ENCODE results near the gene TET3. TPM values are rescaled to one million over a fixed set of nuclear protein-coding genes. Genes with fewer than 3 reads are reported as not detected.
A peak's percentile ranks its signal among the peaks of the same experiment; 100 is the strongest.

The TET3 gene
- polyA plus RNA-seq, 1 of the 3 experiments (the other 2 are of a cell fraction) = 1.6 TPM

GRCh38 chr2:74014813-74015212, 30.1 kb downstream of the TET3 start:
- Histone ChIP-seq H3K27ac (ENCODE audit: low read depth in 2 of 2, low read length in 1 of 2) (no peak overlapping the region), H3K9me2 (no peaks in the 10 kb centered on the region), H3K9ac (no peak overlapping the region), H3K36me3 (replicated peaks in 1 of 2; ENCODE audit: control insufficient read depth in 1 of 2, insufficient read depth in 2 of 2, low read length in 1 of 2) (no peaks in the 10 kb centered on the region), H3K4me1 (ENCODE audit: control insufficient read depth in 1 of 2, insufficient read depth in 2 of 2, low read depth in 1 of 2, low read length in 1 of 2) (peaks cover 0 to 11% of the 10 kb centered on the region in 2 experiments; a peak in 1 of 4 replicates), H3K9me3 (no peaks in the 10 kb centered on the region), H3K79me2 (ENCODE audit: insufficient read depth) (no peaks in the 10 kb centered on the region; the same call in 1 of the 2 replicates), H4K20me1 (ENCODE audit: insufficient read depth) (0 out of 2 replicates have a peak, but pooled peaks cover 4% of the 10 kb centered on the region), H3K27me3 (ENCODE audit: insufficient read depth) (no peaks in the 10 kb centered on the region), H2AFZ (ENCODE audit: low read depth) (no peak overlapping the region), H3F3A (replicated peaks; ENCODE audit: insufficient read depth) (peaks cover 5% of the 10 kb centered on the region), H3K4me3 (ENCODE audit: low read depth in 2 of 2, low read length in 1 of 2) (no peak overlapping the region), H3K4me2 (no peak overlapping the region)
- POLR2A ChIA-PET = no interaction called here
- TF ChIP-seq USF2 (IDR thresholded peaks at IDR 0.05; ENCODE audit: borderline replicate concordance, low read depth, low read length) = no peak
- no peak for TF ChIP-seq ELF1 (IDR thresholded peaks at IDR 0.05)
- no peak for TF ChIP-seq GABPA (IDR thresholded peaks at IDR 0.05; ENCODE audit: low read depth)
- no peak for TF ChIP-seq EP300 (IDR thresholded peaks at IDR 0.05; ENCODE audit: borderline replicate concordance in 1 of 2, low read depth in 1 of 2, low read length in 1 of 2)
- no peak for DNase-seq
- WGBS (ENCODE audit: low lambda C conversion rate) = 100% methylated on average over 3 of the region's 3 CpGs
- CTCF ChIA-PET = interaction anchor here (1.3 to 1.5 kb wide), 3 partner anchors 27 to 191 kb away, joined by 3 read pairs; no protein-coding TSS in a partner anchor

GRCh38 chr2:74017223-74017622, 32.5 kb downstream of the TET3 start:
- Histone ChIP-seq H3K9me2 (no peaks in the 10 kb centered on the region), H4K20me1 (ENCODE audit: insufficient read depth) (0 out of 2 replicates have a peak, but pooled peaks cover 8% of the 10 kb centered on the region), H3F3A (replicated peaks; ENCODE audit: insufficient read depth) (peaks cover 5% of the 10 kb centered on the region), H3K27me3 (ENCODE audit: insufficient read depth) (no peaks in the 10 kb centered on the region), H3K9ac (no peak overlapping the region), H3K4me2 (no peak overlapping the region), H3K27ac (ENCODE audit: low read depth in 2 of 2, low read length in 1 of 2) (no peak overlapping the region), H3K4me1 (ENCODE audit: control insufficient read depth in 1 of 2, insufficient read depth in 2 of 2, low read depth in 1 of 2, low read length in 1 of 2) (peaks cover 0 to 24% of the 10 kb centered on the region in 2 experiments; a peak in 1 of 4 replicates), H3K4me3 (ENCODE audit: low read depth in 2 of 2, low read length in 1 of 2) (no peak overlapping the region), H3K36me3 (replicated peaks in 1 of 2; ENCODE audit: control insufficient read depth in 1 of 2, insufficient read depth in 2 of 2, low read length in 1 of 2) (no peaks in the 10 kb centered on the region), H2AFZ (ENCODE audit: low read depth) (no peak overlapping the region), H3K9me3 (no peaks in the 10 kb centered on the region), H3K79me2 (ENCODE audit: insufficient read depth) (no peaks in the 10 kb centered on the region; the same call in 1 of the 2 replicates)
- no peak for TF ChIP-seq TCF12 (IDR thresholded peaks at IDR 0.05)
- no peak for TF ChIP-seq POLR2AphosphoS5 (IDR thresholded peaks at IDR 0.05; ENCODE audit: low read depth, low read length)
- TF ChIP-seq JUND (IDR thresholded peaks at IDR 0.05) = no peak
- no peak for TF ChIP-seq FOXJ3 (CRISPR knock-in tag; IDR thresholded peaks at IDR 0.05)
- TF ChIP-seq GATA2 (CRISPR knock-in tag; IDR thresholded peaks at IDR 0.05) = no peak
- POLR2A ChIA-PET = interaction anchor here (1.0 kb wide), 1 partner anchor 98 kb away, joined by 3 read pairs; no protein-coding TSS in a partner anchor
- WGBS (ENCODE audit: low lambda C conversion rate) = over 99% methylated on average over 3 of the region's 3 CpGs
- CTCF ChIA-PET = interaction anchor here (0.6 to 1.3 kb wide), 4 partner anchors 13 to 63 kb away, joined by 3 to 5 read pairs (median 3); no protein-coding TSS in a partner anchor
- DNase-seq = no peak

GRCh38 chr2:74019516-74019915, 34.8 kb downstream of the TET3 start:
- Histone ChIP-seq H3K4me2 (no peak overlapping the region), H3K79me2 (ENCODE audit: insufficient read depth) (no peaks in the 10 kb centered on the region; the same call in 1 of the 2 replicates), H3K9me2 (no peaks in the 10 kb centered on the region), H3K27ac (ENCODE audit: low read depth in 2 of 2, low read length in 1 of 2) (no peak overlapping the region; a peak in 1 of 4 replicates), H2AFZ (ENCODE audit: low read depth) (no peak overlapping the region), H3K9ac (no peak overlapping the region), H3K27me3 (ENCODE audit: insufficient read depth) (no peaks in the 10 kb centered on the region), H3K4me1 (ENCODE audit: control insufficient read depth in 1 of 2, insufficient read depth in 2 of 2, low read depth in 1 of 2, low read length in 1 of 2) (peaks cover 0 to 35% of the 10 kb centered on the region in 2 experiments; a peak in 1 of 4 replicates), H3K9me3 (no peaks in the 10 kb centered on the region), H4K20me1 (ENCODE audit: insufficient read depth) (peaks cover 13% of the 10 kb centered on the region; the same call in 1 of the 2 replicates), H3K4me3 (ENCODE audit: low read depth in 2 of 2, low read length in 1 of 2) (no peak overlapping the region), H3F3A (replicated peaks; ENCODE audit: insufficient read depth) (peaks cover 5% of the 10 kb centered on the region), H3K36me3 (replicated peaks in 1 of 2; ENCODE audit: control insufficient read depth in 1 of 2, insufficient read depth in 2 of 2, low read length in 1 of 2) (no peaks in the 10 kb centered on the region)
- DNase-seq = no peak
- TF ChIP-seq CHD2 (IDR thresholded peaks at IDR 0.05; ENCODE audit: low read length, partially characterized antibody) (peak; percentile 12), MXI1 (IDR thresholded peaks at IDR 0.05; ENCODE audit: low read depth, low read length) (peak; percentile 45; the same call in 1 of the 2 replicates), NFIC (IDR thresholded peaks at IDR 0.05; ENCODE audit: borderline replicate concordance) (no peak), RCOR1 (IDR thresholded peaks at IDR 0.05; ENCODE audit: low read length) (no peak), ZBTB33 (IDR thresholded peaks at IDR 0.05; ENCODE audit: borderline replicate concordance, low read depth) (no peak)
- ChIA-PET POLR2A (interaction anchor here (1.1 to 1.4 kb wide), 2 partner anchors 9 to 13 kb away, joined by 3 read pairs; no protein-coding TSS in a partner anchor), CTCF (interaction anchor here (0.6 to 2.0 kb wide), 3 partner anchors 12 to 179 kb away, joined by 3 to 4 read pairs (median 4); partner anchors contain the start of gene MTHFD2)
- WGBS (ENCODE audit: low lambda C conversion rate) = 49% methylated on average over 4 of the region's 5 CpGs
